Gastrocnemius medialis (tissue), 4 donors: Measurements from ENCODE around the gene TAF6.

Source experiments
- CTCF ChIP-seq, 5 experiments: fragments of 450-650 bp in 3 of 5; fragments of 200-600 bp in 2 of 5; sonication (generic) in 2 of 5; IDR thresholded peaks in 4 of 5; conservative IDR thresholded peaks in 1 of 5; 1 replicate in 4 of 5; 2 replicates in 1 of 5; pipeline ENCODE4 v1.5.1; 2016 to 2019; ENCODE audit warnings: antibody characterized with exemption in 5 of 5, mild to moderate bottlenecking in 3 of 5, moderate library complexity in 3 of 5
- POLR2A ChIP-seq, 2 donors: fragments of 450-650 bp; IDR thresholded peaks; one replicate each; pipeline ENCODE4 v1.6.1; 2017; ENCODE audit warnings: antibody characterized with exemption in 2 of 2, mild to moderate bottlenecking in 2 of 2, moderate library complexity in 2 of 2

DNA sequence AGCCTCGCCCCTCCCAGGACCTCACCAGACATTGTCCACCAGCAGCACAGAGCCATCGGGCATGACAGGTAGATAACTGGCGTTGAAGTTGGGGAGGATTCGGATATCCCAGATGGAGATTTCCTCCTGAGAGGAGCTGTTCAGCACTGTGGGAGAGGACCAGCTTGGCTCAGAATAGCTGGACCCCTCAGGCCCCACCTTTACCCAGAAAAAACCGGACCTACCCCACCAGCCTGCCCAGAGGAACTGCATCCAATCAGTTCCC lies 37.8 kb upstream of the TAF6 start:
- TF ChIP-seq POLR2A (IDR thresholded peaks at IDR 0.05) (no peak), CTCF (IDR thresholded peaks at IDR 0.05 in 4 of 5, conservative IDR thresholded peaks at IDR 0.05 in 1 of 5) (no peak)
